GM23338 (cell line): ENCODE measurements around the gene DEPDC1. TPM values are rescaled to one million over a fixed set of nuclear protein-coding genes. Genes with fewer than 3 reads are reported as not detected.
A peak's percentile ranks its signal among the peaks of the same experiment; 100 is the strongest.

ENCODE experiments used
- ATAC-seq: fragments of 200-7000 bp; cut with Tn5 transposase; 3 replicates; pipeline ENCODE4 v1.9.1; 2020
- DNase-seq: peaks from one replicate; pipeline ENCODE4 v3.0.0-alpha.2; 2015; ENCODE audit warnings: low spot score
- H2AFZ ChIP-seq: fragments of 200-600 bp; sonication (generic); 2 replicates; pipeline ENCODE4 v1.8.0; 2016; ENCODE audit warnings: antibody characterized with exemption, mild to moderate bottlenecking, moderate library complexity
- H3F3A ChIP-seq: fragments of 200-600 bp; sonication (generic); replicated peaks from 2 replicates; pipeline ENCODE4 v1.8.0; 2017; ENCODE audit warnings: antibody characterized with exemption, mixed run types, low read depth
- H3K27ac ChIP-seq: fragments of 200-600 bp; sonication (generic); 2 replicates; pipeline ENCODE4 v1.6.1; 2016; ENCODE audit warnings: low read depth
- H3K27me3 ChIP-seq: fragments of 200-600 bp; sonication (generic); 2 replicates; pipeline ENCODE4 v1.8.0; 2016; ENCODE audit warnings: mild to moderate bottlenecking, mixed run types, moderate library complexity; ENCODE audit not compliant: insufficient read depth
- H3K36me3 ChIP-seq: fragments of 200-600 bp; sonication (generic); 2 replicates; pipeline ENCODE4 v1.8.0; 2016; ENCODE audit warnings: mild to moderate bottlenecking; ENCODE audit not compliant: insufficient read depth
- H3K4me1 ChIP-seq: fragments of 200-600 bp; sonication (generic); 2 replicates; pipeline ENCODE4 v1.8.0; 2016; ENCODE audit warnings: mild to moderate bottlenecking, moderate library complexity; ENCODE audit not compliant: insufficient read depth
- H3K4me2 ChIP-seq: fragments of 200-600 bp; sonication (generic); 2 replicates; pipeline ENCODE4 v1.7.1; 2017; ENCODE audit warnings: mixed run types
- H3K4me3 ChIP-seq: fragments of 200-600 bp; sonication (generic); 2 replicates; pipeline ENCODE4 v1.6.1; 2016; ENCODE audit warnings: mixed run types
- H3K79me2 ChIP-seq: fragments of 200-600 bp; sonication (generic); replicated peaks from 2 replicates; pipeline ENCODE4 v1.8.0; 2017; ENCODE audit warnings: mild to moderate bottlenecking; ENCODE audit not compliant: insufficient read depth
- H3K9me2 ChIP-seq: fragments of 200-600 bp; sonication (generic); 2 replicates; pipeline ENCODE4 v1.8.0; 2017; ENCODE audit not compliant: insufficient read depth
- H4K20me1 ChIP-seq: fragments of 200-600 bp; sonication (generic); replicated peaks from 2 replicates; pipeline ENCODE4 v1.8.0; 2017; ENCODE audit warnings: mild to moderate bottlenecking; ENCODE audit not compliant: insufficient read depth
- H3K27ac Mint-ChIP-seq: 2 replicates; pipeline ENCODE4 v1.8.0; 2020; ENCODE audit warnings: inconsistent platforms, mild to moderate bottlenecking, moderate library complexity, mixed read lengths
- H3K27me3 Mint-ChIP-seq: 3 replicates; pipeline ENCODE4 v1.8.0; 2022; ENCODE audit warnings: low read depth, mild to moderate bottlenecking, moderate library complexity, mixed read lengths, inconsistent platforms; ENCODE audit not compliant: insufficient read depth, poor library complexity
- H3K36me3 Mint-ChIP-seq: 3 replicates; pipeline ENCODE4 v1.8.0; 2021; ENCODE audit warnings: low read depth, mild to moderate bottlenecking, inconsistent platforms, moderate library complexity, mixed read lengths
- H3K4me1 Mint-ChIP-seq: 3 replicates; pipeline ENCODE4 v1.8.0; 2020; ENCODE audit warnings: mild to moderate bottlenecking, inconsistent platforms, mixed read lengths
- H3K4me3 Mint-ChIP-seq: 3 replicates; pipeline ENCODE4 v1.8.0; 2021; ENCODE audit warnings: moderate library complexity, mild to moderate bottlenecking, inconsistent platforms, mixed read lengths
- H3K9me3 Mint-ChIP-seq: 3 replicates; pipeline ENCODE4 v1.8.0; 2020; ENCODE audit warnings: moderate library complexity, mild to moderate bottlenecking, inconsistent platforms, mixed read lengths
- CREB1 ChIP-seq: fragments of 250-450 bp; sonication (Bioruptor Pico); IDR thresholded peaks from 2 replicates; pipeline ENCODE4 v1.5.0; 2020; ENCODE audit warnings: low read depth, mild to moderate bottlenecking, moderate library complexity
- CTCF ChIP-seq, 2 experiments: fragments of 200-600 bp in 1 of 2; sonication (generic) in 1 of 2; conservative IDR thresholded peaks; 2 replicates each; pipeline versions ENCODE4 v1.5.1 to v1.6.1; 2016 to 2017; ENCODE audit warnings: antibody characterized with exemption in 2 of 2, low read depth in 2 of 2, mild to moderate bottlenecking in 2 of 2, moderate library complexity in 1 of 2
- ETS1 ChIP-seq: IDR thresholded peaks from 2 replicates; pipeline ENCODE4 v1.6.1; 2016; ENCODE audit warnings: antibody characterized with exemption
- EZH2 ChIP-seq: fragments of 200-600 bp; sonication (generic); IDR thresholded peaks from one replicate; pipeline ENCODE4 v1.8.0; 2017; ENCODE audit warnings: antibody characterized with exemption, mild to moderate bottlenecking, low read depth; ENCODE audit not compliant: unreplicated experiment
- EZH2phosphoT487 ChIP-seq: fragments of 200-600 bp; sonication (generic); IDR thresholded peaks from one replicate; pipeline ENCODE4 v1.8.1; 2018; ENCODE audit warnings: antibody characterized with exemption; ENCODE audit not compliant: unreplicated experiment
- JUNB ChIP-seq: IDR thresholded peaks from one replicate; pipeline ENCODE4 v1.6.1; 2016; ENCODE audit warnings: antibody characterized with exemption; ENCODE audit not compliant: unreplicated experiment
- NANOG ChIP-seq: IDR thresholded peaks from 2 replicates; pipeline ENCODE4 v1.6.1; 2016; ENCODE audit warnings: antibody characterized with exemption, borderline replicate concordance
- POLR2AphosphoS5 ChIP-seq: IDR thresholded peaks from 2 replicates; pipeline ENCODE4 v1.6.1; 2016; ENCODE audit warnings: antibody characterized with exemption, low read depth
- STAT1 ChIP-seq: IDR thresholded peaks from one replicate; pipeline ENCODE4 v1.6.1; 2016; ENCODE audit warnings: antibody characterized with exemption; ENCODE audit not compliant: unreplicated experiment
- ZNF114 ChIP-seq: fragments of 250-450 bp; sonication (Bioruptor Pico); IDR thresholded peaks from 2 replicates; pipeline ENCODE4 v1.5.0; 2020; ENCODE audit warnings: mild to moderate bottlenecking, moderate library complexity
- ZNF331 ChIP-seq: fragments of 250-450 bp; sonication (Bioruptor Pico); IDR thresholded peaks from 2 replicates; pipeline ENCODE4 v1.5.0; 2020; ENCODE audit warnings: low read depth, mild to moderate bottlenecking, moderate library complexity
- polyA plus RNA-seq: library from polyadenylated mRNA; unstranded; fragments of >200 nt; fragmentation: Nextera tagmentation; extraction: Ambion mirVana; gene quantifications from 2 replicates; pipeline ENCODE4 v1.2.1, GENCODE V29; 2016
- total RNA-seq: library from RNA; depleted of rRNA; stranded (reverse); fragments of >200 nt; shearing (Covaris generic); gene quantifications from 2 replicates; pipeline ENCODE4 v1.2.3, GENCODE V29; 2014
- TF ChIP-seq, protein P1 (sequence below): fragments of 250-450 bp; sonication (Bioruptor Pico); IDR thresholded peaks from 2 replicates; pipeline ENCODE4 v1.5.0; 2020; ENCODE audit warnings: mild to moderate bottlenecking, moderate library complexity
- TF ChIP-seq, protein P2 (sequence below): IDR thresholded peaks from one replicate; pipeline ENCODE4 v1.6.1; 2018; ENCODE audit warnings: antibody characterized with exemption; ENCODE audit not compliant: unreplicated experiment

DEPDC1 gene
- total and polyA plus RNA-seq, 2 experiments from 2014 or later, result 30.0 to 42.9 TPM

GRCh38 chr1:68433395-68433794 lies 63.5 kb downstream of the DEPDC1 start:
- H3K4me2 ChIP-seq, result no peak overlapping the region
- no peaks in the 10 kb centered on the region for H3K9me3 Mint-ChIP-seq
- no peak for ATAC-seq

More at GRCh38 chr1:68433395-68433794, 63.5 kb downstream of the DEPDC1 start:
- no peaks in the 10 kb centered on the region for H3K27me3 Mint-ChIP-seq
- no peak for DNase-seq
- H3K4me1 Mint-ChIP-seq, result peaks cover 3% of the 10 kb centered on the region; the same call in 2 of the 3 replicates
- H3K36me3 Mint-ChIP-seq, result no peaks in the 10 kb centered on the region
- H3K4me3 Mint-ChIP-seq, result no peak overlapping the region
- Histone ChIP-seq H3K4me3 (no peak overlapping the region), H3K79me2 (no peaks in the 10 kb centered on the region), H4K20me1 (no peaks in the 10 kb centered on the region), H3K27me3 (no peaks in the 10 kb centered on the region), H3K36me3 (no peaks in the 10 kb centered on the region), H3K9me2 (peaks cover 4% of the 10 kb centered on the region; the same call in 1 of the 2 replicates), H3K4me1 (peaks cover 13% of the 10 kb centered on the region), H2AFZ (0 out of 2 replicates have a peak overlapping the region, but pooled peaks have one; percentile 29), H3K27ac (no peak overlapping the region), H3F3A (no peaks in the 10 kb centered on the region)
- no peak overlapping the region for H3K27ac Mint-ChIP-seq
- TF ChIP-seq EZH2 (no peak), JUNB (no peak), NANOG (no peak), ETS1 (no peak), CTCF (conservative IDR thresholded peaks at IDR 0.05; ENCODE audit: low read depth in 2 of 2) (no peak), ZNF331 (no peak), POLR2AphosphoS5 (no peak), CREB1 (CRISPR knock-in tag) (no peak), ZNF114 (CRISPR knock-in tag) (no peak), EZH2phosphoT487 (no peak), STAT1 (no peak)
- TF ChIP-seq, protein P1, sequence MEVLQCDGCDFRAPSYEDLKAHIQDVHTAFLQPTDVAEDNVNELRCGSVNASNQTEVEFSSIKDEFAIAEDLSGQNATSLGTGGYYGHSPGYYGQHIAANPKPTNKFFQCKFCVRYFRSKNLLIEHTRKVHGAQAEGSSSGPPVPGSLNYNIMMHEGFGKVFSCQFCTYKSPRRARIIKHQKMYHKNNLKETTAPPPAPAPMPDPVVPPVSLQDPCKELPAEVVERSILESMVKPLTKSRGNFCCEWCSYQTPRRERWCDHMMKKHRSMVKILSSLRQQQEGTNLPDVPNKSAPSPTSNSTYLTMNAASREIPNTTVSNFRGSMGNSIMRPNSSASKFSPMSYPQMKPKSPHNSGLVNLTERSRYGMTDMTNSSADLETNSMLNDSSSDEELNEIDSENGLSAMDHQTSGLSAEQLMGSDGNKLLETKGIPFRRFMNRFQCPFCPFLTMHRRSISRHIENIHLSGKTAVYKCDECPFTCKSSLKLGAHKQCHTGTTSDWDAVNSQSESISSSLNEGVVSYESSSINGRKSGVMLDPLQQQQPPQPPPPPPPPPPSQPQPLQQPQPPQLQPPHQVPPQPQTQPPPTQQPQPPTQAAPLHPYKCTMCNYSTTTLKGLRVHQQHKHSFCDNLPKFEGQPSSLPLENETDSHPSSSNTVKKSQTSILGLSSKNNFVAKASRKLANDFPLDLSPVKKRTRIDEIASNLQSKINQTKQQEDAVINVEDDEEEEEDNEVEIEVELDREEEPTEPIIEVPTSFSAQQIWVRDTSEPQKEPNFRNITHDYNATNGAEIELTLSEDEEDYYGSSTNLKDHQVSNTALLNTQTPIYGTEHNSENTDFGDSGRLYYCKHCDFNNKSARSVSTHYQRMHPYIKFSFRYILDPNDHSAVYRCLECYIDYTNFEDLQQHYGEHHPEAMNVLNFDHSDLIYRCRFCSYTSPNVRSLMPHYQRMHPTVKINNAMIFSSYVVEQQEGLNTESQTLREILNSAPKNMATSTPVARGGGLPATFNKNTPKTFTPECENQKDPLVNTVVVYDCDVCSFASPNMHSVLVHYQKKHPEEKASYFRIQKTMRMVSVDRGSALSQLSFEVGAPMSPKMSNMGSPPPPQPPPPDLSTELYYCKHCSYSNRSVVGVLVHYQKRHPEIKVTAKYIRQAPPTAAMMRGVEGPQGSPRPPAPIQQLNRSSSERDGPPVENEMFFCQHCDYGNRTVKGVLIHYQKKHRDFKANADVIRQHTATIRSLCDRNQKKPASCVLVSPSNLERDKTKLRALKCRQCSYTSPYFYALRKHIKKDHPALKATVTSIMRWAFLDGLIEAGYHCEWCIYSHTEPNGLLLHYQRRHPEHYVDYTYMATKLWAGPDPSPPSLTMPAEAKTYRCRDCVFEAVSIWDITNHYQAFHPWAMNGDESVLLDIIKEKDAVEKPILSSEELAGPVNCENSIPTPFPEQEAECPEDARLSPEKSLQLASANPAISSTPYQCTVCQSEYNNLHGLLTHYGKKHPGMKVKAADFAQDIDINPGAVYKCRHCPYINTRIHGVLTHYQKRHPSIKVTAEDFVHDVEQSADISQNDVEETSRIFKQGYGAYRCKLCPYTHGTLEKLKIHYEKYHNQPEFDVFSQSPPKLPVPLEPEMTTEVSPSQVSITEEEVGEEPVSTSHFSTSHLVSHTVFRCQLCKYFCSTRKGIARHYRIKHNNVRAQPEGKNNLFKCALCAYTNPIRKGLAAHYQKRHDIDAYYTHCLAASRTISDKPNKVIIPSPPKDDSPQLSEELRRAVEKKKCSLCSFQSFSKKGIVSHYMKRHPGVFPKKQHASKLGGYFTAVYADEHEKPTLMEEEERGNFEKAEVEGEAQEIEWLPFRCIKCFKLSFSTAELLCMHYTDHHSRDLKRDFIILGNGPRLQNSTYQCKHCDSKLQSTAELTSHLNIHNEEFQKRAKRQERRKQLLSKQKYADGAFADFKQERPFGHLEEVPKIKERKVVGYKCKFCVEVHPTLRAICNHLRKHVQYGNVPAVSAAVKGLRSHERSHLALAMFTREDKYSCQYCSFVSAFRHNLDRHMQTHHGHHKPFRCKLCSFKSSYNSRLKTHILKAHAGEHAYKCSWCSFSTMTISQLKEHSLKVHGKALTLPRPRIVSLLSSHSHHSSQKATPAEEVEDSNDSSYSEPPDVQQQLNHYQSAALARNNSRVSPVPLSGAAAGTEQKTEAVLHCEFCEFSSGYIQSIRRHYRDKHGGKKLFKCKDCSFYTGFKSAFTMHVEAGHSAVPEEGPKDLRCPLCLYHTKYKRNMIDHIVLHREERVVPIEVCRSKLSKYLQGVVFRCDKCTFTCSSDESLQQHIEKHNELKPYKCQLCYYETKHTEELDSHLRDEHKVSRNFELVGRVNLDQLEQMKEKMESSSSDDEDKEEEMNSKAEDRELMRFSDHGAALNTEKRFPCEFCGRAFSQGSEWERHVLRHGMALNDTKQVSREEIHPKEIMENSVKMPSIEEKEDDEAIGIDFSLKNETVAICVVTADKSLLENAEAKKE (CRISPR knock-in tag), result no peak
- TF ChIP-seq, protein P2, sequence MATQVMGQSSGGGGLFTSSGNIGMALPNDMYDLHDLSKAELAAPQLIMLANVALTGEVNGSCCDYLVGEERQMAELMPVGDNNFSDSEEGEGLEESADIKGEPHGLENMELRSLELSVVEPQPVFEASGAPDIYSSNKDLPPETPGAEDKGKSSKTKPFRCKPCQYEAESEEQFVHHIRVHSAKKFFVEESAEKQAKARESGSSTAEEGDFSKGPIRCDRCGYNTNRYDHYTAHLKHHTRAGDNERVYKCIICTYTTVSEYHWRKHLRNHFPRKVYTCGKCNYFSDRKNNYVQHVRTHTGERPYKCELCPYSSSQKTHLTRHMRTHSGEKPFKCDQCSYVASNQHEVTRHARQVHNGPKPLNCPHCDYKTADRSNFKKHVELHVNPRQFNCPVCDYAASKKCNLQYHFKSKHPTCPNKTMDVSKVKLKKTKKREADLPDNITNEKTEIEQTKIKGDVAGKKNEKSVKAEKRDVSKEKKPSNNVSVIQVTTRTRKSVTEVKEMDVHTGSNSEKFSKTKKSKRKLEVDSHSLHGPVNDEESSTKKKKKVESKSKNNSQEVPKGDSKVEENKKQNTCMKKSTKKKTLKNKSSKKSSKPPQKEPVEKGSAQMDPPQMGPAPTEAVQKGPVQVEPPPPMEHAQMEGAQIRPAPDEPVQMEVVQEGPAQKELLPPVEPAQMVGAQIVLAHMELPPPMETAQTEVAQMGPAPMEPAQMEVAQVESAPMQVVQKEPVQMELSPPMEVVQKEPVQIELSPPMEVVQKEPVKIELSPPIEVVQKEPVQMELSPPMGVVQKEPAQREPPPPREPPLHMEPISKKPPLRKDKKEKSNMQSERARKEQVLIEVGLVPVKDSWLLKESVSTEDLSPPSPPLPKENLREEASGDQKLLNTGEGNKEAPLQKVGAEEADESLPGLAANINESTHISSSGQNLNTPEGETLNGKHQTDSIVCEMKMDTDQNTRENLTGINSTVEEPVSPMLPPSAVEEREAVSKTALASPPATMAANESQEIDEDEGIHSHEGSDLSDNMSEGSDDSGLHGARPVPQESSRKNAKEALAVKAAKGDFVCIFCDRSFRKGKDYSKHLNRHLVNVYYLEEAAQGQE, result no peak
